Ishikawa (cell line): ENCODE results near the gene IRX3.

Source experiments
- CEBPB ChIP-seq: IDR thresholded peaks from 2 replicates; pipeline ENCODE4 v1.6.1; 2012
- CREB1 ChIP-seq: IDR thresholded peaks from 2 replicates; pipeline ENCODE4 v1.6.1; 2012; ENCODE audit warnings: low read depth
- EGR1 ChIP-seq: IDR thresholded peaks from 2 replicates; pipeline ENCODE4 v1.6.1; 2012
- EP300 ChIP-seq: IDR thresholded peaks from 2 replicates; pipeline ENCODE4 v1.6.1; 2012; ENCODE audit warnings: borderline replicate concordance
- FOXM1 ChIP-seq: IDR thresholded peaks from 2 replicates; pipeline ENCODE4 v1.6.1; 2012; ENCODE audit warnings: low read depth, borderline replicate concordance
- NFIC ChIP-seq: IDR thresholded peaks from 2 replicates; pipeline ENCODE4 v1.6.1; 2012
- RAD21 ChIP-seq: IDR thresholded peaks from 2 replicates; pipeline ENCODE4 v1.6.1; 2012; ENCODE audit warnings: low read depth
- TAF1 ChIP-seq: IDR thresholded peaks from 2 replicates; pipeline ENCODE4 v1.6.1; 2012; ENCODE audit warnings: low read depth, mild to moderate bottlenecking
- TCF12 ChIP-seq: IDR thresholded peaks from 2 replicates; pipeline ENCODE4 v1.6.1; 2012; ENCODE audit warnings: low read depth
- TEAD4 ChIP-seq: IDR thresholded peaks from 2 replicates; pipeline ENCODE4 v1.6.1; 2012
- YY1 ChIP-seq: IDR thresholded peaks from 2 replicates; pipeline ENCODE4 v1.6.1; 2012; ENCODE audit warnings: low read depth
- ZBTB7A ChIP-seq: IDR thresholded peaks from 2 replicates; pipeline ENCODE4 v1.6.1; 2012; ENCODE audit warnings: low read depth
- TF ChIP-seq, protein P1 (sequence below): IDR thresholded peaks from 2 replicates; pipeline ENCODE4 v1.6.1; 2012
- TF ChIP-seq, protein P2 (sequence below): IDR thresholded peaks from 2 replicates; pipeline ENCODE4 v1.6.1; 2012
- TF ChIP-seq, protein P3 (sequence below): IDR thresholded peaks from 2 replicates; pipeline ENCODE4 v1.6.1; 2012; ENCODE audit warnings: low read depth, mild to moderate bottlenecking

IRX3 gene

DNA sequence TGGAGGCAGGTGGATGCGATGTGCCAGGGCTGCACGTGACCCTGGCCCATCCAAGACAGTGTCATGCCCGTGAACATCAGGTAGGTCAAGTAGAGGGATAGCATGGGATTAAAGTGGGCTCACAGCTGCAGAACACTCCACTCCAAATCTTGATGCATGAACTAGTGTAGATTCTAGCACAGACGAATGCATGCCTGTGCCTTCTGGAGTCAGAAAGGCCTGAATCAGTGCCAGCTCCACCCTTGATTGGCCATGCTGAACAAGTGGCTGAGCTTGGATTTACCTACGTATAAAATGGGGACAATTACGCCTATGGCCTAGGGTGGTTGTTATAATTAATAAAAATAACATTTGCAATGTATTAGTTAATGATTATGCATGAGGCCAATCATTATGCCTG lies 10.6 kb downstream of the IRX3 start:
- TF ChIP-seq EGR1 (no peak), TCF12 (no peak), EP300 (no peak), RAD21 (no peak), CREB1 (no peak), NFIC (no peak), FOXM1 (no peak), CEBPB (no peak), YY1 (no peak), TEAD4 (no peak)
- TF ChIP-seq, protein P1, sequence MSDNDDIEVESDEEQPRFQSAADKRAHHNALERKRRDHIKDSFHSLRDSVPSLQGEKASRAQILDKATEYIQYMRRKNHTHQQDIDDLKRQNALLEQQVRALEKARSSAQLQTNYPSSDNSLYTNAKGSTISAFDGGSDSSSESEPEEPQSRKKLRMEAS: no peak
- TF ChIP-seq, protein P2, sequence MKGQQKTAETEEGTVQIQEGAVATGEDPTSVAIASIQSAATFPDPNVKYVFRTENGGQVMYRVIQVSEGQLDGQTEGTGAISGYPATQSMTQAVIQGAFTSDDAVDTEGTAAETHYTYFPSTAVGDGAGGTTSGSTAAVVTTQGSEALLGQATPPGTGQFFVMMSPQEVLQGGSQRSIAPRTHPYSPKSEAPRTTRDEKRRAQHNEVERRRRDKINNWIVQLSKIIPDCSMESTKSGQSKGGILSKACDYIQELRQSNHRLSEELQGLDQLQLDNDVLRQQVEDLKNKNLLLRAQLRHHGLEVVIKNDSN: no peak

DNA sequence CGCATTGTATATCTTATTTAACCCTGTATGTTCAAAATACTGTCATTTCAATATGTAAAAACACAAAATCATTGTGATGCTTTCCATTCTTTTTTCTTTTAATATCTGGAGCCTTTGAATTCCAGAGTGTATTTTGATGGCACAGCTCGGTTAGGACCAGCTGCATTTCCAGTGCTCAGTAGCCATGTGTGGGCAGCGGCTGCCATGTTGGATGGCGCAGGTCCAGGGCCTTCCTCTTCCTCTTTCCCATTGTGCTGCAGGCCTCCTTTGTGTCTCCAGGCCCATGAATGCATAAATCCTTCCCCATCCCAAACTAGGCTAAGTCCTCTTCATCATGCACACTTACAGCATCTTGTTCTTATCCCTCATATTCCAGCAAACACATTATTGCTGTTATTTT lies 13.0 kb downstream of the IRX3 start:
- TF ChIP-seq FOXM1 (no peak), ZBTB7A (no peak), YY1 (no peak), RAD21 (no peak), TAF1 (no peak), CEBPB (no peak), EP300 (no peak), TCF12 (no peak), EGR1 (no peak)
- TF ChIP-seq, protein P3, sequence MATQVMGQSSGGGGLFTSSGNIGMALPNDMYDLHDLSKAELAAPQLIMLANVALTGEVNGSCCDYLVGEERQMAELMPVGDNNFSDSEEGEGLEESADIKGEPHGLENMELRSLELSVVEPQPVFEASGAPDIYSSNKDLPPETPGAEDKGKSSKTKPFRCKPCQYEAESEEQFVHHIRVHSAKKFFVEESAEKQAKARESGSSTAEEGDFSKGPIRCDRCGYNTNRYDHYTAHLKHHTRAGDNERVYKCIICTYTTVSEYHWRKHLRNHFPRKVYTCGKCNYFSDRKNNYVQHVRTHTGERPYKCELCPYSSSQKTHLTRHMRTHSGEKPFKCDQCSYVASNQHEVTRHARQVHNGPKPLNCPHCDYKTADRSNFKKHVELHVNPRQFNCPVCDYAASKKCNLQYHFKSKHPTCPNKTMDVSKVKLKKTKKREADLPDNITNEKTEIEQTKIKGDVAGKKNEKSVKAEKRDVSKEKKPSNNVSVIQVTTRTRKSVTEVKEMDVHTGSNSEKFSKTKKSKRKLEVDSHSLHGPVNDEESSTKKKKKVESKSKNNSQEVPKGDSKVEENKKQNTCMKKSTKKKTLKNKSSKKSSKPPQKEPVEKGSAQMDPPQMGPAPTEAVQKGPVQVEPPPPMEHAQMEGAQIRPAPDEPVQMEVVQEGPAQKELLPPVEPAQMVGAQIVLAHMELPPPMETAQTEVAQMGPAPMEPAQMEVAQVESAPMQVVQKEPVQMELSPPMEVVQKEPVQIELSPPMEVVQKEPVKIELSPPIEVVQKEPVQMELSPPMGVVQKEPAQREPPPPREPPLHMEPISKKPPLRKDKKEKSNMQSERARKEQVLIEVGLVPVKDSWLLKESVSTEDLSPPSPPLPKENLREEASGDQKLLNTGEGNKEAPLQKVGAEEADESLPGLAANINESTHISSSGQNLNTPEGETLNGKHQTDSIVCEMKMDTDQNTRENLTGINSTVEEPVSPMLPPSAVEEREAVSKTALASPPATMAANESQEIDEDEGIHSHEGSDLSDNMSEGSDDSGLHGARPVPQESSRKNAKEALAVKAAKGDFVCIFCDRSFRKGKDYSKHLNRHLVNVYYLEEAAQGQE: no peak

DNA sequence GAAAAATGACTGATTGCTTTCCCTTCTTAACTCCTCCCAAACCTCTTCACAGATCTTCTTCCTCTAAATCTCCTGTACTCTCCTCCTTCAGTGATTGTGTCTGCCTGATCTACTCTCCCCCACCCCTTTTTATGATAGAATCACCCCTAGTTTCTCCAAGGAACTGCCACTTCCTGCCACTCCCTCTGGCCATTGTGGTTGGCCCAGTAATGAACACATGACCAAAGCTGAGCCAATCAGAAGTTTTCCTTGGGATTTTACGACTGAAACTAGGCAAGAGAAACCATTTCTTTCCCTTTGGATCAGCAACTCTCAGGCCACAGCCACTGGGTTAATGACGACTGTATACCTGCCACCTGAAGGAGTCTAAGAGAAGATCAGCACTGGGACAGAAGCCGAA lies 15.9 kb downstream of the IRX3 start:
- TF ChIP-seq TCF12 (no peak), NFIC (no peak)
- TF ChIP-seq, protein P2: 0 out of 2 replicates have a peak, but pooled peaks have one; percentile 12

DNA sequence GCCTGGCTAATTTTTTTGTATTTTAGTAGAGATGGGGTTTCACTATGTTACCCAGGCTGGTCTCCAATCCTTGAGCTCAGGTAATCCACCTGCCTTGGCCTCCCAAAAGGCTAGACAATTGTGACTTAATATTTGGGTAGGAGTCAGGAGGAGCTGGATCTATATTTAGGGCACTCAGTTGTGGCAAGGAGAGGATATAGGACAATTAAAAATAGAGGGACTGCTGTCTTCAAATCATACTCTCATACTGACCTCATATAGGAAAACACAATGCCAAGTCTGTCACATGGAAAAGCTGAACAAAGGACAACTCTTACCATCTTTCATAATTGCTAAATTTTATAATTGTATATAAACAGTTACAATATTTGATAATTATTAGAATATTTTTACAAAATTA lies 17.1 kb downstream of the IRX3 start:
- no peak for TF ChIP-seq NFIC
- no peak for TF ChIP-seq EP300
- TF ChIP-seq EGR1: no peak

DNA sequence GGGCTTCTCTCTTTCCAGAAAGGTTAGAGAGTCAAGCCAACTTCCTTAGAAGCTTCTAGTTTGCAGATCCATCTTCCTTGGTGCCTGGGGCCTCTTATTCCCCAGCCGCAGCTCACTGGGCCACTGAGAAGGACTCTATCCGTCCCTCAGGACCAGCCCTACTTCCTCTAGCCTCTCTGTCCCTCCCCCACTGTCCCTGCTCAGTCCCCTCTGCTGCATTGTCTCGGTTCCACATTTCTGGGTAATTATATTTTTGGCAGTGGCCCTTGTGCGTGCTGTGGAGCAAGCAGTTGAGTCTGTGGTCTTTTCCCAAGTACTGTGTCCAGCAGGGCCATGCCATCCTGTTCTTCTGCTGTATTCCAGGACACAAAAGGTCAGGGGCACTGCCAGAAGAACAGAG lies 17.8 kb downstream of the IRX3 start:
- TF ChIP-seq NFIC (no peak), CREB1 (no peak), EGR1 (no peak)

DNA sequence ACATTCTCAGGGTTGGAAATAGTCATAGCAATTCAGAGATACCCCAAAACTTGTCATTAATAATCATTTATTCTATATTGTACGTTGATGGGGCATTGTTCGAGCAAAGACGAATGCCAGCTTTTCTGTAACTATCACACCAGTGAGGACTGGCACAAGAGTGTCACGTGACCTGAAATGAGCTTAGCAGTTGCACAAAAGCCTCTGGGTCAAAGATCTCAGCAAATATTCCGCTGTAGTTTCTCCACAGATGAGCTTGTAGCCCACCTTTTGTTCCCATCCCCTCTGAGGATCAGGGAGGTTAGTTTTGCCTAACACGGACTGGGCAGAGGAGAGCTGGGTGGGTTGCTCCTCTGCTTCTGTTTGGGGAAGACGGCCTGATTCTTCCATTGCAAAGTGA lies 18.2 kb downstream of the IRX3 start:
- TF ChIP-seq TEAD4: no peak
- TF ChIP-seq, protein P2: peak; percentile 48; the same call in 1 of the 2 replicates

DNA sequence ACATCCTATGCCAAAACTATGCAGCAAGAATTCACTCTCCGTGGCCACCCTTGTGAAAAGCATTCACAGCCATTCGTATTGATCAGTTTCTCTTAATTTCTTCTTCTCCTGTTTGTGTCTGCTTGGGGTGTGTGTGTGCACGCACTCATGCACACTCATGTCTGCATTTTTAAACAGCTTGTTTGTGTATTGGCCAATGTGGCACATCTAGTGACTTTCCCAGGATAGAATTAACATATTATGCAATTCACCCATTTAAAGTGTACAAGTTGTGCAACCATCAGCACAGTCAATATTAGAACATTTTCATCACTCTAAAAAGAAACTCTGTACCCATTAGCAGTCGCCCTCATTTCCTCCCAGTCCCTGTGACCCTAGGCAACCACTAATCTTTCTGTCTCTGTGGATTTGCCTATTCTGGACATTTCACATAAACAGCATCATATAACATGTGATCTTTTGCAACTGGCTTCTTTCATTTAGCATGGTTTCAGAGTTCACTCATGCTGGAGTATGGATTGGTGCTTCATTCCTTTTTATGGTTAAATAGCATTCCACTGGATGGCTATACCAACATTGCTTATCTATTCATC lies 20.1 kb downstream of the IRX3 start:
- TF ChIP-seq, protein P1: no peak
- no peak for TF ChIP-seq FOXM1
- no peak for TF ChIP-seq CREB1
- TF ChIP-seq YY1: no peak
- TF ChIP-seq, protein P3: no peak
- TF ChIP-seq ZBTB7A: no peak
- no peak for TF ChIP-seq EGR1
- no peak for TF ChIP-seq TEAD4
- TF ChIP-seq TAF1: no peak
- no peak for TF ChIP-seq EP300
- TF ChIP-seq, protein P2: no peak
- TF ChIP-seq TCF12: no peak
- TF ChIP-seq RAD21: no peak
- no peak for TF ChIP-seq NFIC
- no peak for TF ChIP-seq CEBPB
